ENCODE results near the gene SAE1. TPM values are rescaled to one million over a fixed set of nuclear protein-coding genes. Genes with fewer than 3 reads are reported as not detected.

The SAE1 gene
- polyA plus RNA-seq, 2 of the 4 experiments (the other 2 are of a cell fraction) = 206 to 249 TPM

GRCh38 chr19:47102346-47103060, 28.1 kb upstream of the SAE1 start:
- no peak for ATAC-seq
- no peak overlapping the region for H3K4me3 ChIP-seq
- DNase-seq (ENCODE audit: low read depth in 1 of 2, low spot score in 1 of 2) = no peak
- CTCF ChIA-PET = interaction anchor here (0.7 to 1.8 kb wide), 8 partner anchors 11 to 142 kb away, joined by 3 to 8 read pairs (median 4); partner anchors contain the start of genes SAE1 and ZC3H4
- POLR2A ChIA-PET = interaction anchor here (0.8 to 1.2 kb wide), 2 partner anchors 11 to 19 kb away, joined by 4 to 6 read pairs; partner anchors contain the start of gene ZC3H4
- TF ChIP-seq PHF8 (IDR thresholded peaks at IDR 0.05; ENCODE audit: borderline replicate concordance, low read depth) (no peak), FOSL2 (IDR thresholded peaks at IDR 0.05) (no peak), FOSL2 (CRISPR knock-in tag; IDR thresholded peaks at IDR 0.05) (no peak), ZNF302 (CRISPR knock-in tag; IDR thresholded peaks at IDR 0.05) (no peak), EHMT2 (IDR thresholded peaks at IDR 0.05; ENCODE audit: low read depth) (no peak), RARB (CRISPR knock-in tag; IDR thresholded peaks at IDR 0.05) (no peak), ELK1 (IDR thresholded peaks at IDR 0.05; ENCODE audit: low read depth, low read length) (no peak), SREBF2 (IDR thresholded peaks at IDR 0.05) (no peak), CHD4 (IDR thresholded peaks at IDR 0.05; ENCODE audit: borderline replicate concordance) (no peak), BCL3 (IDR thresholded peaks at IDR 0.05) (no peak)
- no peak overlapping the region for H3K27ac ChIP-seq
- no peak overlapping the region for H3K4me2 ChIP-seq
- H3K4me1 ChIP-seq = peaks cover 11% of the 10 kb centered on the region
- 92% methylated on average over 9 of the region's 9 CpGs for WGBS (ENCODE audit: missing lambda C conversion rate)
- FAIRE-seq = no peak
- H3K9me3 ChIP-seq = no peaks in the 10 kb centered on the region

- no peak overlapping the region for H3K27ac ChIP-seq
- ChIA-PET POLR2A (interaction anchor here (0.6 to 1.4 kb wide), 2 partner anchors 9 kb away, joined by 3 to 7 read pairs; partner anchors contain the start of gene ZC3H4), CTCF (interaction anchor here (0.6 to 1.9 kb wide), 10 partner anchors 9 to 114 kb away, joined by 3 to 11 read pairs (median 3); partner anchors contain the start of gene ZC3H4)
- FAIRE-seq = no peak
- DNase-seq (ENCODE audit: low read depth in 1 of 2, low spot score in 1 of 2) = no peak
- WGBS (ENCODE audit: missing lambda C conversion rate) = 95% methylated on average over 9 of the region's 9 CpGs
- TF ChIP-seq RCOR1 (IDR thresholded peaks at IDR 0.05; ENCODE audit: low read depth, low read length) (no peak), ZSCAN20 (CRISPR knock-in tag; IDR thresholded peaks at IDR 0.05) (no peak), CEBPB (IDR thresholded peaks at IDR 0.05) (no peak), CHD2 (IDR thresholded peaks at IDR 0.05; ENCODE audit: low read length, partially characterized antibody) (no peak), POLR2AphosphoS2 (conservative IDR thresholded peaks at IDR 0.05; ENCODE audit: low read length) (no peak), E2F6 (IDR thresholded peaks at IDR 0.05; ENCODE audit: borderline replicate concordance, low read depth) (no peak), REST (IDR thresholded peaks at IDR 0.05) (no peak), CBX2 (IDR thresholded peaks at IDR 0.05; ENCODE audit: borderline replicate concordance, low read depth) (no peak), HDAC2 (IDR thresholded peaks at IDR 0.05) (no peak), FOSL2 (IDR thresholded peaks at IDR 0.05) (no peak), FOSL2 (CRISPR knock-in tag; IDR thresholded peaks at IDR 0.05) (no peak), USF2 (IDR thresholded peaks at IDR 0.05) (no peak), ZC3H11A (IDR thresholded peaks at IDR 0.05) (no peak), ZNF302 (CRISPR knock-in tag; IDR thresholded peaks at IDR 0.05) (no peak)
- H3K9me3 ChIP-seq = no peaks in the 10 kb centered on the region
- H3K4me1 ChIP-seq = peaks cover 32% of the 10 kb centered on the region
- H3K4me2 ChIP-seq = no peak overlapping the region
- ATAC-seq = no peak
- no peak overlapping the region for H3K4me3 ChIP-seq
Observed at GRCh38 chr19:47104680-47105079, 26.0 kb upstream of the SAE1 start.
